GM19328 (cell line): Measurements from ENCODE around the gene SLC4A4.

Source experiments
- ATAC-seq: cut with Tn5 transposase; IDR thresholded peaks from one replicate; pipeline ENCODE4 v1.9.1; 2021; ENCODE audit warnings: mild to moderate bottlenecking, moderate library complexity; ENCODE audit not compliant: unreplicated experiment

Gene SLC4A4

GRCh38 chr4:71356924-71357663 lies 18.3 kb downstream of the SLC4A4 start:
- no peak for ATAC-seq

GRCh38 chr4:71360844-71361243 lies 22.0 kb downstream of the SLC4A4 start:
- ATAC-seq = no peak

- ATAC-seq = no peak
Measured at GRCh38 chr4:71361476-71361875, 22.7 kb downstream of the SLC4A4 start.

GRCh38 chr4:71366766-71367165 lies 27.9 kb downstream of the SLC4A4 start:
- no peak for ATAC-seq

GRCh38 chr4:71367546-71367945 lies 28.7 kb downstream of the SLC4A4 start:
- no peak for ATAC-seq

GRCh38 chr4:71368906-71369305 lies 30.1 kb downstream of the SLC4A4 start:
- no peak for ATAC-seq

- ATAC-seq = no peak
Measured at GRCh38 chr4:71369536-71369935, 30.7 kb downstream of the SLC4A4 start.

GRCh38 chr4:71375494-71375893 lies 36.7 kb downstream of the SLC4A4 start:
- no peak for ATAC-seq

GRCh38 chr4:71377561-71377960 lies 38.7 kb downstream of the SLC4A4 start:
- ATAC-seq = no peak

GRCh38 chr4:71379126-71379525 lies 40.3 kb downstream of the SLC4A4 start:
- ATAC-seq = no peak

- ATAC-seq = no peak
Measured at GRCh38 chr4:71380788-71381187, 42.0 kb downstream of the SLC4A4 start.

- no peak for ATAC-seq
Measured at GRCh38 chr4:71382125-71382899, 43.5 kb downstream of the SLC4A4 start.

- ATAC-seq = no peak
Measured at GRCh38 chr4:71382900-71383560, 44.2 kb downstream of the SLC4A4 start.

- no peak for ATAC-seq
Measured at GRCh38 chr4:71383984-71384383, 45.2 kb downstream of the SLC4A4 start.

- ATAC-seq = no peak
Measured at GRCh38 chr4:71389149-71389827, 50.5 kb downstream of the SLC4A4 start.

GRCh38 chr4:71392109-71392508 lies 53.3 kb downstream of the SLC4A4 start:
- no peak for ATAC-seq

- ATAC-seq = no peak
Measured at GRCh38 chr4:71396382-71396781, 57.6 kb downstream of the SLC4A4 start.

GRCh38 chr4:71400810-71401209 lies 62.0 kb downstream of the SLC4A4 start:
- ATAC-seq = no peak

- no peak for ATAC-seq
Measured at GRCh38 chr4:71402616-71403015, 63.8 kb downstream of the SLC4A4 start.

- no peak for ATAC-seq
Measured at GRCh38 chr4:71404049-71404448, 65.2 kb downstream of the SLC4A4 start.

- ATAC-seq = no peak
Measured at GRCh38 chr4:71405791-71406190, 67.0 kb downstream of the SLC4A4 start.
